K562 (cell line): Measurements from ENCODE around the gene C20orf96. TPM values are rescaled to one million over a fixed set of nuclear protein-coding genes. Genes with fewer than 3 reads are reported as not detected.

Experiments
- ARHGAP35 ChIP-seq: fragments of 450-650 bp; IDR thresholded peaks from 2 replicates; pipeline ENCODE4 v1.6.1; 2018; ENCODE audit not compliant: partially characterized antibody
- CTBP1 ChIP-seq: fragments of 450-650 bp; IDR thresholded peaks from 2 replicates; pipeline ENCODE4 v1.6.1; 2016; ENCODE audit warnings: borderline replicate concordance
- KLF1 ChIP-seq: fragments of 450-650 bp; IDR thresholded peaks from 2 replicates; pipeline ENCODE4 v1.6.1; 2016; ENCODE audit warnings: missing genetic modification characterization, missing compliant biosample characterization
- MEF2A ChIP-seq: IDR thresholded peaks from 2 replicates; pipeline ENCODE4 v1.6.1; 2011; ENCODE audit warnings: low read depth, mild to moderate bottlenecking, low read length, moderate library complexity; ENCODE audit not compliant: control insufficient read depth
- NRF1 ChIP-seq, 2 experiments: fragments of 450-650 bp; IDR thresholded peaks in 1 of 2; conservative IDR thresholded peaks in 1 of 2; 2 replicates each; pipeline ENCODE4 v1.6.1; 2014; ENCODE audit warnings: mild to moderate bottlenecking in 2 of 2
- POLR2AphosphoS5 ChIP-seq: IDR thresholded peaks from 2 replicates; pipeline ENCODE4 v1.6.1; 2011; ENCODE audit warnings: mild to moderate bottlenecking, low read depth, low read length, moderate library complexity; ENCODE audit not compliant: control insufficient read depth, insufficient read depth
- RAD21 ChIP-seq, 2 experiments: fragments of 250-450 bp in 1 of 2; fragments of 450-650 bp in 1 of 2; sonication (Bioruptor Pico) in 1 of 2; formaldehyde crosslinking in 1 of 2; IDR thresholded peaks in 1 of 2; conservative IDR thresholded peaks in 1 of 2; 2 replicates each; pipeline versions ENCODE4 v1.4.0 to v1.8.0; 2020 to 2022; ENCODE audit warnings: mild to moderate bottlenecking in 2 of 2, moderate library complexity in 1 of 2
- RB1 ChIP-seq: fragments of 450-650 bp; IDR thresholded peaks from 2 replicates; pipeline ENCODE4 v1.6.1; 2017; ENCODE audit warnings: low read depth, mild to moderate bottlenecking
- RCOR1 ChIP-seq, 2 experiments: IDR thresholded peaks; 2 replicates each; pipeline ENCODE4 v1.6.1; 2012; ENCODE audit warnings: low read depth in 2 of 2, low read length in 2 of 2, borderline replicate concordance in 1 of 2, improper control_type of control experiment in 1 of 2
- SRSF9 ChIP-seq: fragments of 200-400 bp; formaldehyde crosslinking; IDR thresholded peaks from 2 replicates; pipeline ENCODE4 v1.6.1; 2017; ENCODE audit warnings: low read depth, low read length, borderline replicate concordance
- STAG1 ChIP-seq: sonication (generic); formaldehyde crosslinking; IDR thresholded peaks from 2 replicates; pipeline ENCODE4 v1.5.0; 2020; ENCODE audit warnings: missing genetic modification reagents, borderline replicate concordance
- TCF7 ChIP-seq: sonication (generic); IDR thresholded peaks from 2 replicates; pipeline ENCODE4 v1.6.1; 2016; ENCODE audit warnings: antibody characterized with exemption, borderline replicate concordance
- ZBTB17 ChIP-seq: fragments of 450-650 bp; formaldehyde crosslinking; IDR thresholded peaks from 2 replicates; pipeline ENCODE4 v1.4.0; 2020; ENCODE audit warnings: mild to moderate bottlenecking
- polyA plus RNA-seq, 8 experiments: library from polyadenylated mRNA; depleted of rRNA in 4 of 8; stranded (reverse) in 5 of 8; unstranded in 3 of 8; fragments of >200 nt; fragmentation: Nextera tagmentation in 2 of 8; fragmentation: Illumina TruSeq in 1 of 8; extraction: Ambion mirVana in 2 of 8; extraction: Trizol in 1 of 8; gene quantifications; 2 replicates each; pipeline versions ENCODE4 v1.2.1 to v1.2.3, GENCODE V29; 2011 to 2014; ENCODE audit warnings: inconsistent platforms in 1 of 8, missing spikeins in 1 of 8
- total RNA-seq, 7 experiments: library from RNA; depleted of rRNA in 6 of 7; stranded (reverse); fragments of >200 nt in 6 of 7; fragmentation: Illumina TruSeq in 2 of 7; extraction: Trizol in 2 of 7; gene quantifications; 2 replicates each; pipeline versions ENCODE4 v1.2.1 to v1.2.3, GENCODE V29; 2011 to 2021; ENCODE audit warnings: low replicate concordance in 1 of 7
- TF ChIP-seq, protein P1 (sequence below): sonication (generic); formaldehyde crosslinking; IDR thresholded peaks from 2 replicates; pipeline ENCODE4 v1.8.0; 2023; ENCODE audit warnings: missing genetic modification reagents, mild to moderate bottlenecking, borderline replicate concordance
- TF ChIP-seq, protein P2 (sequence below): fragments of 450-650 bp; IDR thresholded peaks from 2 replicates; pipeline ENCODE4 v1.7.1; 2018; ENCODE audit warnings: mild to moderate bottlenecking, low read depth; ENCODE audit not compliant: partially characterized antibody
- TF ChIP-seq, protein P3 (sequence below): fragments of 200-800 bp; sonication (Bioruptor generic); IDR thresholded peaks from 2 replicates; pipeline ENCODE4 v1.6.1; 2017; ENCODE audit warnings: missing genetic modification characterization, missing compliant biosample characterization

C20orf96 gene
- total and polyA plus RNA-seq, 9 of the 15 experiments (the other 6 are each of a cell fraction or from before 2014, with no cell fraction given): 1.7 to 11.7 (median 4.2) TPM

DNA sequence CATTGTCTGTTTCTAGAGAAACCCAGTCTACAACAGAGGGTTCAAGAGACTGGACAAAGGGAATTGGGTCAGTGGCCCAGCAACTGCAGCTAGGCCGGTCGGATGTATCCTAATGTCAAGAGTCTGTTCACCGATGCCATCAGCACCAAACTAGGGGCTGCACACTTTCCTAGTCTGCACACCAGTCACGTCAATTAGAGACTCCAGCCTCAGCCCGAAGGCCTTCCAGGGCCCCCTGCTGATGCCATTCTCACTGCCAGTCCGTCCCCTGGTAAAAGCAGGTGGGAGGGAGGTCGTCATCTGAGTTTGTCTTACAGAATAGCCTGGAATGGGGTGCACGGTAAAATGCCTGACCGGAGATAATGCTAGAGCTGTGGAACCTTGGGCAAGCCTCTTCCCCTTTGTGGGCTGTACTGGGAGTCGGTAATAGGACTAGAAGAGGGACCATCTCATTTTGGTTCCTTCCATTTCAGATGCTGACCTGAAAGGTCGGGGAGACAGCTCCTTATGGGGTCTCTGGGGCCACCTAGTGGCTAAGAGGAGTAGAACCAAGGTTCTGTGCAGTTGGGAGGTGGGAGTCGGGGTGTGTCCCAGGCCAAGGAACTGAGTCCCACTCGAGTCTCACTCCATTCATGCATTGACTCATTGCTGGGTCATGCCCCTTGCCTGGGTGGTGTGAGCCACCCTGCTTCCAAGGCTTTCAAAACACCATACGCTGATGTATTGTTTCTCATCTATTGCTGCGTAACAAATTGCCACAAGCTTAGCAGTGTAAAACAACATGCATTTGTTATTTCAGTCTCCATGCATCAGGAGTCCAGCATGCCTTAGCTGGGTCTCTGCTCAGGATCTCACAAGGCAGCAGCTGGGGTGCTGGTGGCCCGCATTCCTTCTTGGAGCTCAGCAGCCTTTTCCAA is 39.9 kb upstream of the C20orf96 start (continued):
- TF ChIP-seq, protein P1, sequence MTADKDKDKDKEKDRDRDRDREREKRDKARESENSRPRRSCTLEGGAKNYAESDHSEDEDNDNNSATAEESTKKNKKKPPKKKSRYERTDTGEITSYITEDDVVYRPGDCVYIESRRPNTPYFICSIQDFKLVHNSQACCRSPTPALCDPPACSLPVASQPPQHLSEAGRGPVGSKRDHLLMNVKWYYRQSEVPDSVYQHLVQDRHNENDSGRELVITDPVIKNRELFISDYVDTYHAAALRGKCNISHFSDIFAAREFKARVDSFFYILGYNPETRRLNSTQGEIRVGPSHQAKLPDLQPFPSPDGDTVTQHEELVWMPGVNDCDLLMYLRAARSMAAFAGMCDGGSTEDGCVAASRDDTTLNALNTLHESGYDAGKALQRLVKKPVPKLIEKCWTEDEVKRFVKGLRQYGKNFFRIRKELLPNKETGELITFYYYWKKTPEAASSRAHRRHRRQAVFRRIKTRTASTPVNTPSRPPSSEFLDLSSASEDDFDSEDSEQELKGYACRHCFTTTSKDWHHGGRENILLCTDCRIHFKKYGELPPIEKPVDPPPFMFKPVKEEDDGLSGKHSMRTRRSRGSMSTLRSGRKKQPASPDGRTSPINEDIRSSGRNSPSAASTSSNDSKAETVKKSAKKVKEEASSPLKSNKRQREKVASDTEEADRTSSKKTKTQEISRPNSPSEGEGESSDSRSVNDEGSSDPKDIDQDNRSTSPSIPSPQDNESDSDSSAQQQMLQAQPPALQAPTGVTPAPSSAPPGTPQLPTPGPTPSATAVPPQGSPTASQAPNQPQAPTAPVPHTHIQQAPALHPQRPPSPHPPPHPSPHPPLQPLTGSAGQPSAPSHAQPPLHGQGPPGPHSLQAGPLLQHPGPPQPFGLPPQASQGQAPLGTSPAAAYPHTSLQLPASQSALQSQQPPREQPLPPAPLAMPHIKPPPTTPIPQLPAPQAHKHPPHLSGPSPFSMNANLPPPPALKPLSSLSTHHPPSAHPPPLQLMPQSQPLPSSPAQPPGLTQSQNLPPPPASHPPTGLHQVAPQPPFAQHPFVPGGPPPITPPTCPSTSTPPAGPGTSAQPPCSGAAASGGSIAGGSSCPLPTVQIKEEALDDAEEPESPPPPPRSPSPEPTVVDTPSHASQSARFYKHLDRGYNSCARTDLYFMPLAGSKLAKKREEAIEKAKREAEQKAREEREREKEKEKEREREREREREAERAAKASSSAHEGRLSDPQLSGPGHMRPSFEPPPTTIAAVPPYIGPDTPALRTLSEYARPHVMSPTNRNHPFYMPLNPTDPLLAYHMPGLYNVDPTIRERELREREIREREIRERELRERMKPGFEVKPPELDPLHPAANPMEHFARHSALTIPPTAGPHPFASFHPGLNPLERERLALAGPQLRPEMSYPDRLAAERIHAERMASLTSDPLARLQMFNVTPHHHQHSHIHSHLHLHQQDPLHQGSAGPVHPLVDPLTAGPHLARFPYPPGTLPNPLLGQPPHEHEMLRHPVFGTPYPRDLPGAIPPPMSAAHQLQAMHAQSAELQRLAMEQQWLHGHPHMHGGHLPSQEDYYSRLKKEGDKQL (CRISPR knock-in tag): no peak
- TF ChIP-seq KLF1 (tag) (no peak), TCF7 (no peak), POLR2AphosphoS5 (peak; percentile 50; the same call in 1 of the 2 replicates), NRF1 (conservative IDR thresholded peaks at IDR 0.05 in 1 of 2, IDR thresholded peaks at IDR 0.05 in 1 of 2) (no peak), MEF2A (no peak), SRSF9 (no peak), ARHGAP35 (no peak), STAG1 (CRISPR knock-in tag) (peak; percentile 36; the same call in 1 of the 2 replicates), RAD21 (CRISPR knock-in tag; conservative IDR thresholded peaks at IDR 0.05 in 1 of 2, IDR thresholded peaks at IDR 0.05 in 1 of 2) (peak; percentile 52 to 78), RB1 (0 out of 2 replicates have a peak, but pooled peaks have one; percentile 13), CTBP1 (peak; percentile 43), ZBTB17 (no peak), RCOR1 (IDR thresholded peaks at IDR 0.05; ENCODE audit: borderline replicate concordance in 1 of 2, low read depth in 2 of 2, low read length in 2 of 2) (peak in 1 of 2 experiments; percentile 24; a peak in 1 of 4 replicates)
- TF ChIP-seq, protein P2, sequence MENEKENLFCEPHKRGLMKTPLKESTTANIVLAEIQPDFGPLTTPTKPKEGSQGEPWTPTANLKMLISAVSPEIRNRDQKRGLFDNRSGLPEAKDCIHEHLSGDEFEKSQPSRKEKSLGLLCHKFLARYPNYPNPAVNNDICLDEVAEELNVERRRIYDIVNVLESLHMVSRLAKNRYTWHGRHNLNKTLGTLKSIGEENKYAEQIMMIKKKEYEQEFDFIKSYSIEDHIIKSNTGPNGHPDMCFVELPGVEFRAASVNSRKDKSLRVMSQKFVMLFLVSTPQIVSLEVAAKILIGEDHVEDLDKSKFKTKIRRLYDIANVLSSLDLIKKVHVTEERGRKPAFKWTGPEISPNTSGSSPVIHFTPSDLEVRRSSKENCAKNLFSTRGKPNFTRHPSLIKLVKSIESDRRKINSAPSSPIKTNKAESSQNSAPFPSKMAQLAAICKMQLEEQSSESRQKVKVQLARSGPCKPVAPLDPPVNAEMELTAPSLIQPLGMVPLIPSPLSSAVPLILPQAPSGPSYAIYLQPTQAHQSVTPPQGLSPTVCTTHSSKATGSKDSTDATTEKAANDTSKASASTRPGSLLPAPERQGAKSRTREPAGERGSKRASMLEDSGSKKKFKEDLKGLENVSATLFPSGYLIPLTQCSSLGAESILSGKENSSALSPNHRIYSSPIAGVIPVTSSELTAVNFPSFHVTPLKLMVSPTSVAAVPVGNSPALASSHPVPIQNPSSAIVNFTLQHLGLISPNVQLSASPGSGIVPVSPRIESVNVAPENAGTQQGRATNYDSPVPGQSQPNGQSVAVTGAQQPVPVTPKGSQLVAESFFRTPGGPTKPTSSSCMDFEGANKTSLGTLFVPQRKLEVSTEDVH: peak; percentile 18
- TF ChIP-seq, protein P3, sequence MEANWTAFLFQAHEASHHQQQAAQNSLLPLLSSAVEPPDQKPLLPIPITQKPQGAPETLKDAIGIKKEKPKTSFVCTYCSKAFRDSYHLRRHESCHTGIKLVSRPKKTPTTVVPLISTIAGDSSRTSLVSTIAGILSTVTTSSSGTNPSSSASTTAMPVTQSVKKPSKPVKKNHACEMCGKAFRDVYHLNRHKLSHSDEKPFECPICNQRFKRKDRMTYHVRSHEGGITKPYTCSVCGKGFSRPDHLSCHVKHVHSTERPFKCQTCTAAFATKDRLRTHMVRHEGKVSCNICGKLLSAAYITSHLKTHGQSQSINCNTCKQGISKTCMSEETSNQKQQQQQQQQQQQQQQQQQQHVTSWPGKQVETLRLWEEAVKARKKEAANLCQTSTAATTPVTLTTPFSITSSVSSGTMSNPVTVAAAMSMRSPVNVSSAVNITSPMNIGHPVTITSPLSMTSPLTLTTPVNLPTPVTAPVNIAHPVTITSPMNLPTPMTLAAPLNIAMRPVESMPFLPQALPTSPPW (CRISPR knock-in tag): peak; percentile 41; the same call in 1 of the 2 replicates
